NCI-H2227 (cell line): Measurements from ENCODE around the gene CARD6.
A peak's percentile ranks its signal among the peaks of the same experiment; 100 is the strongest.
"Not testable (repeated sequence)": the region's sequence is repeated elsewhere in the genome, so short reads cannot be mapped to it uniquely, and the experiment has no call there.

Experiments
- DNase-seq: peaks from one replicate; lab custom pipeline; 2025; ENCODE audit not compliant: unreplicated experiment; lab: John Stamatoyannopoulos, UW

CARD6 gene

GRCh38 chr5:40841068-40841805 lies at the start of gene CARD6:
Gene CARD6 (plus strand): TSS chr5:40841367. CDS start chr5:40841383, 16 bp downstream.
- no peak for DNase-seq

GRCh38 chr5:40791715-40792139 lies 49.4 kb upstream of the CARD6 start:
- no peak for DNase-seq

- DNase-seq, result not testable (repeated sequence)
Observed at GRCh38 chr5:40792691-40793090, 48.5 kb upstream of the CARD6 start.

- not testable (repeated sequence) for DNase-seq
Observed at GRCh38 chr5:40794340-40794739, 46.8 kb upstream of the CARD6 start.

- DNase-seq, result not testable (repeated sequence)
Observed at GRCh38 chr5:40794877-40795276, 46.3 kb upstream of the CARD6 start.

GRCh38 chr5:40796487-40796889 lies 44.7 kb upstream of the CARD6 start:
- DNase-seq, result no peak

- peak; percentile 91 for DNase-seq
Observed at GRCh38 chr5:40797273-40798011, 43.7 kb upstream of the CARD6 start.

GRCh38 chr5:40798012-40798800 lies 43.0 kb upstream of the CARD6 start, which contains the start of gene PRKAA1:
Gene PRKAA1 (minus strand): TSS chr5:40798374. CDS start chr5:40798189, 185 bp downstream.
- DNase-seq, result peak; percentile 97

GRCh38 chr5:40798801-40799210 lies 42.4 kb upstream of the CARD6 start:
- DNase-seq, result no peak

- DNase-seq, result no peak
Observed at GRCh38 chr5:40799258-40799657, 41.9 kb upstream of the CARD6 start.

- no peak for DNase-seq
Observed at GRCh38 chr5:40801771-40802562, 39.2 kb upstream of the CARD6 start.

- no peak for DNase-seq
Observed at GRCh38 chr5:40812125-40812524, 29.0 kb upstream of the CARD6 start.

GRCh38 chr5:40813698-40814281 lies 27.4 kb upstream of the CARD6 start:
- DNase-seq, result no peak

GRCh38 chr5:40823459-40823858 lies 17.7 kb upstream of the CARD6 start:
- DNase-seq, result no peak

GRCh38 chr5:40825461-40826043 lies 15.6 kb upstream of the CARD6 start:
- DNase-seq, result not testable (repeated sequence)

GRCh38 chr5:40826489-40827187 lies 14.5 kb upstream of the CARD6 start:
- no peak for DNase-seq

GRCh38 chr5:40827188-40827977 lies 13.8 kb upstream of the CARD6 start:
- DNase-seq, result no peak

GRCh38 chr5:40828021-40828631 lies 13.0 kb upstream of the CARD6 start:
- DNase-seq, result no peak
